Mesendoderm (in vitro differentiated cells): ENCODE measurements around the gene CSNK1G1.
"Not testable (repeated sequence)": the region's sequence is repeated elsewhere in the genome, so short reads cannot be mapped to it uniquely, and the experiment has no call there.

ENCODE experiments used
- DNase-seq: peaks from one replicate; pipeline ENCODE4 v3.0.0; 2013
- H2AK5ac ChIP-seq: 2 replicates; pipeline ENCODE4 v1.6.1; 2013; ENCODE audit warnings: low read length, inconsistent platforms
- H2BK120ac ChIP-seq: 2 replicates; pipeline ENCODE4 v1.6.1; 2013; ENCODE audit warnings: low read depth, mild to moderate bottlenecking, low read length, moderate library complexity, mixed read lengths
- H2BK15ac ChIP-seq: replicated peaks from 2 replicates; pipeline ENCODE4 v1.6.1; 2013; ENCODE audit warnings: low read depth, mild to moderate bottlenecking, moderate library complexity
- H2BK5ac ChIP-seq: 2 replicates; pipeline ENCODE4 v1.6.1; 2013; ENCODE audit warnings: low read length, inconsistent platforms
- H3K18ac ChIP-seq: 2 replicates; pipeline ENCODE4 v1.6.1; 2013; ENCODE audit warnings: mild to moderate bottlenecking, low read length, mixed read lengths
- H3K23ac ChIP-seq: one replicate; pipeline ENCODE4 v1.6.1; 2013; ENCODE audit warnings: low read length
- H3K27ac ChIP-seq: 2 replicates; pipeline ENCODE4 v1.5.1; 2013; ENCODE audit warnings: low read depth, mild to moderate bottlenecking, inconsistent platforms, low read length, moderate library complexity
- H3K27me3 ChIP-seq: 2 replicates; pipeline ENCODE4 v1.6.1; 2013; ENCODE audit warnings: low read length, control low read depth, mild to moderate bottlenecking, inconsistent platforms; ENCODE audit not compliant: insufficient read depth, poor library complexity
- H3K36me3 ChIP-seq: 2 replicates; pipeline ENCODE4 v1.6.1; 2013; ENCODE audit warnings: low read length, inconsistent platforms; ENCODE audit not compliant: control insufficient read depth, insufficient read depth
- H3K4ac ChIP-seq: one replicate; pipeline ENCODE4 v1.6.1; 2013; ENCODE audit warnings: low read depth, mild to moderate bottlenecking, low read length, moderate library complexity
- H3K4me1 ChIP-seq: 2 replicates; pipeline ENCODE4 v1.6.1; 2013; ENCODE audit warnings: low read depth, low read length, inconsistent platforms; ENCODE audit not compliant: control insufficient read depth
- H3K4me2 ChIP-seq: 2 replicates; pipeline ENCODE4 v1.6.1; 2013; ENCODE audit warnings: low read length
- H3K4me3 ChIP-seq: 2 replicates; pipeline ENCODE4 v1.5.1; 2013; ENCODE audit warnings: mild to moderate bottlenecking, low read length
- H3K56ac ChIP-seq: one replicate; pipeline ENCODE4 v1.6.1; 2013; ENCODE audit warnings: low read length
- H3K79me1 ChIP-seq: 2 replicates; pipeline ENCODE4 v1.6.1; 2013; ENCODE audit warnings: low read length, inconsistent platforms
- H3K79me2 ChIP-seq: 2 replicates; pipeline ENCODE4 v1.6.1; 2013; ENCODE audit warnings: mild to moderate bottlenecking, low read length; ENCODE audit not compliant: control insufficient read depth, insufficient read depth
- H3K9ac ChIP-seq: 2 replicates; pipeline ENCODE4 v1.6.1; 2013; ENCODE audit warnings: low read length, inconsistent platforms
- H4K5ac ChIP-seq: one replicate; pipeline ENCODE4 v1.6.1; 2013; ENCODE audit warnings: low read length
- H4K8ac ChIP-seq: one replicate; pipeline ENCODE4 v1.6.1; 2013; ENCODE audit warnings: low read depth, mild to moderate bottlenecking, control low read depth, low read length, moderate library complexity
- WGBS: extraction: QIAGEN DNeasy Blood & Tissue Kit; methylation state at CpG from one replicate; pipeline ENCODE4 v1.1.7; 2013; ENCODE audit warnings: low lambda C conversion rate, missing lambda C conversion rate; ENCODE audit not compliant: insufficient coverage; ENCODE audit errors: extremely low coverage; 5-methylcytosine and 5-hydroxymethylcytosine counted together

CSNK1G1 gene

GRCh38 chr15:64333986-64334929 lies 21.7 kb downstream of the CSNK1G1 start:
- Histone ChIP-seq H3K4ac (no peak overlapping the region), H4K5ac (no peak overlapping the region), H4K8ac (no peak overlapping the region), H3K79me2 (no peaks in the 10 kb centered on the region), H3K79me1 (no peaks in the 10 kb centered on the region), H3K9ac (no peak overlapping the region), H3K4me3 (no peak overlapping the region), H3K36me3 (no peaks in the 10 kb centered on the region), H3K56ac (no peak overlapping the region), H2BK5ac (no peak overlapping the region), H2BK120ac (no peak overlapping the region), H3K4me1 (no peaks in the 10 kb centered on the region), H2AK5ac (no peak overlapping the region), H3K4me2 (no peak overlapping the region), H3K18ac (no peak overlapping the region), H3K27me3 (no peaks in the 10 kb centered on the region), H3K27ac (no peak overlapping the region), H2BK15ac (no peak overlapping the region), H3K23ac (no peak overlapping the region)
- peak; percentile 64 for DNase-seq
- WGBS: no CpG with 5 or more reads among the region's 9 CpGs

GRCh38 chr15:64333516-64333915 lies 22.5 kb downstream of the CSNK1G1 start:
- WGBS: no CpG with 5 or more reads among the region's 2 CpGs
- no peak overlapping the region for H3K56ac ChIP-seq
- H3K23ac ChIP-seq: no peak overlapping the region
- H3K27me3 ChIP-seq: no peaks in the 10 kb centered on the region
- H3K27ac ChIP-seq: no peak overlapping the region
- no peaks in the 10 kb centered on the region for H3K79me2 ChIP-seq
- no peaks in the 10 kb centered on the region for H3K79me1 ChIP-seq
- H2BK120ac ChIP-seq: no peak overlapping the region
- no peak overlapping the region for H3K9ac ChIP-seq
- H4K8ac ChIP-seq: no peak overlapping the region
- no peak for DNase-seq
- H3K18ac ChIP-seq: no peak overlapping the region
- H3K4me1 ChIP-seq: no peaks in the 10 kb centered on the region
- no peak overlapping the region for H2BK5ac ChIP-seq
- no peak overlapping the region for H3K4me3 ChIP-seq
- no peak overlapping the region for H3K4ac ChIP-seq
- H3K4me2 ChIP-seq: no peak overlapping the region
- H3K36me3 ChIP-seq: no peaks in the 10 kb centered on the region
- no peak overlapping the region for H4K5ac ChIP-seq
- no peak overlapping the region for H2AK5ac ChIP-seq
- no peak overlapping the region for H2BK15ac ChIP-seq

GRCh38 chr15:64331668-64332067 lies 24.3 kb downstream of the CSNK1G1 start:
- H2BK15ac ChIP-seq, H3K27ac ChIP-seq, H3K23ac ChIP-seq, H2BK5ac ChIP-seq, H3K79me2 ChIP-seq, DNase-seq, H3K4me2 ChIP-seq, H4K8ac ChIP-seq, H4K5ac ChIP-seq, H2BK120ac ChIP-seq, H3K36me3 ChIP-seq, H3K4me1 ChIP-seq, H3K9ac ChIP-seq, H3K79me1 ChIP-seq, H3K18ac ChIP-seq, H3K4me3 ChIP-seq, H3K27me3 ChIP-seq, H3K4ac ChIP-seq, H3K56ac ChIP-seq, H2AK5ac ChIP-seq: not testable (repeated sequence)
- no CpG with 5 or more reads among the region's 3 CpGs for WGBS

- H2BK15ac ChIP-seq, H3K27me3 ChIP-seq, H3K36me3 ChIP-seq, H2BK5ac ChIP-seq, H3K56ac ChIP-seq, H3K18ac ChIP-seq, DNase-seq, H3K27ac ChIP-seq, H3K4ac ChIP-seq, H3K4me3 ChIP-seq, H3K9ac ChIP-seq, H3K79me2 ChIP-seq, H3K23ac ChIP-seq, H2AK5ac ChIP-seq, H3K79me1 ChIP-seq, H4K8ac ChIP-seq, H4K5ac ChIP-seq, H3K4me2 ChIP-seq, H2BK120ac ChIP-seq, H3K4me1 ChIP-seq: not testable (repeated sequence)
- no CpG with 5 or more reads among the region's 15 CpGs for WGBS
Measured at GRCh38 chr15:64326975-64327374, 29.0 kb downstream of the CSNK1G1 start.

GRCh38 chr15:64326458-64326857 lies 29.5 kb downstream of the CSNK1G1 start:
- H3K27ac ChIP-seq, H3K23ac ChIP-seq, H3K4me1 ChIP-seq, H3K79me2 ChIP-seq, H4K8ac ChIP-seq, H3K9ac ChIP-seq, H3K4ac ChIP-seq, H3K36me3 ChIP-seq, DNase-seq, H3K79me1 ChIP-seq, H3K4me2 ChIP-seq, H3K18ac ChIP-seq, H2BK5ac ChIP-seq, H2BK120ac ChIP-seq, H2BK15ac ChIP-seq, H3K4me3 ChIP-seq, H3K27me3 ChIP-seq, H4K5ac ChIP-seq, H2AK5ac ChIP-seq, H3K56ac ChIP-seq: not testable (repeated sequence)
- WGBS: no CpG with 5 or more reads among the region's 20 CpGs
